Hematopoietic multipotent progenitor cell treated with erythropoietin and hydrocortisone succinate and interleukin-3 and kit ligand, for 15 days (in vitro differentiated cells): ENCODE measurements around the gene THEM4.
A peak's percentile ranks its signal among the peaks of the same experiment; 100 is the strongest.
"Not testable (repeated sequence)": the region's sequence is repeated elsewhere in the genome, so short reads cannot be mapped to it uniquely, and the experiment has no call there.

ENCODE experiments used
- DNase-seq: peaks from one replicate; pipeline ENCODE4 v3.0.0-alpha.2; 2015; ENCODE audit warnings: low spot score

Gene THEM4

DNA sequence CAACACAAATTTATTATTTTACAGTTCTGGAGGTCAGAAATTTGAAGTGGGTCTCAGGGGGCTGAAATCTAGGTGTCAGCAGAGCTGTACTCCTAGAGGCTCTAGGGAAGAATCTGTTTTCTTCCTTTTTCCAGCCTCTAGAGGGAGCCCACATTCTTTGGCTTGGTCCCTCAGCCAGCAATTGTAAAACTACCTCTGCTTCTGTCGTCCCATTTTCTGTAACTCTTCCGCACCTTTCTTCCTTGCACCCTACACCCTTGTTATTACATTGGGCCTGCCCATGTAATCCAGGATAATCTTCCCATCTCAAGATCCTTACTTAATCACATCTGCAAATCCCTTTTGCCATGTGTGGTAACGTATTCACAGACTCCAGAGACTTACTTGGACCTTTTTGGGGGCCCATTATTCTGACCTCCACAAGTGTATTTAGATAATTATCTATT lies 24.8 kb upstream of the THEM4 start:
- DNase-seq = peak; percentile 85

- no peak for DNase-seq
Measured at GRCh38 chr1:151924691-151925587, 15.6 kb upstream of the THEM4 start.

GRCh38 chr1:151923422-151923821 lies 14.1 kb upstream of the THEM4 start:
- no peak for DNase-seq

DNA sequence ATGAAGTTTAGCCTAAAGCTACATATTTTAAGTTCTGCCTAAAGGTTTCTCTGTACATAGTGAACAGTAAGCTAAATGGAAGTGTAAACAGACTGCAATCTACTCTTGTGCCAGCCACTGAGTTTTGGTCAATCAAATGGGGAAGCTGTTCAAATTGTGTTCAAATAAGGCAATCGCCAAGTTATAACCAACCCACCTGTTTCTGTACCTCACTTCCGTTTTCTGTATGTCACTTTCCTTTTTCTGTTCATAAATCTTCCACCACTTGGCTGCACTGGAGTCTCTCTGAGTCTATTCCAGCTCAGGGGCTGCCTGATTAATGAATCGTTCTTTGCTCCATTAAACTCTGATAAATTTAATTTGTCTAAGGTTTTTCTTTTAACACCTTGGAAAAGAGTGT lies 10.8 kb upstream of the THEM4 start:
- no peak for DNase-seq

- no peak for DNase-seq
Measured at GRCh38 chr1:151918819-151919610, 9.7 kb upstream of the THEM4 start.

- DNase-seq = no peak
Measured at GRCh38 chr1:151918156-151918555, 8.8 kb upstream of the THEM4 start.

- no peak for DNase-seq
Measured at GRCh38 chr1:151916726-151917370, 7.5 kb upstream of the THEM4 start.

DNA sequence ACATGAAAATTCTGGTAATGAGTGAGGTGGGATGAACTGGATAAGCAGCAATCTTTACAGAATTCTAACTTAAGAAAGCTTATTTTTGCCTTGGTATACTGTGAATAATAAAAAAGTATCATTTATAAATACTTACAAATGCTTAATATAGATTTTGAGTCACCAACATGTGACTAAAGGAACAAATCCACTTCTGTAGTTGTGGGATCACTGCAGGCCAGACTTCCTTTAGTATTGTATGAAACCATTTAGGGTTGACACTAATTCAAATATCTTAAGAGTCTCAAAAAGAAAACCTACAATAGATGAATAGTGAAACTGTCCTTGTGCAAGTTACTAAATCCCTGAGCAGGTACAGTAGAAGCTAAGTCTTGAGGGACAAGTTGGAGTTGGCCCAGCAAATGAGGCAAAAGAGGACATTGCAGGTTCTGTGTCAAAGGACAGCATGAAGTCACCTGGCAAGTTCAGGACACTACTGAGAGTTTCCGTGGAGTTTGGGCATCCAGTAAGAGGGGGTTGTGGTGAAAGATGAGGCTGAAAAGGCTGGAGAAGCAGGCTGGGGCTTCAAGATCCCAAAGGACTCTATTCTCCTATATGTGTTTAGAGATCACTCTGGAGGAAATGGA lies 5.9 kb upstream of the THEM4 start:
- DNase-seq = no peak

GRCh38 chr1:151914076-151914475 lies 4.8 kb upstream of the THEM4 start:
- no peak for DNase-seq

- no peak for DNase-seq
Measured at GRCh38 chr1:151912973-151913372, 3.7 kb upstream of the THEM4 start.

- peak; percentile 18 for DNase-seq
Measured at GRCh38 chr1:151908228-151908691, 1.1 kb downstream of the THEM4 start.

GRCh38 chr1:151907363-151908139 lies 1.8 kb downstream of the THEM4 start:
- DNase-seq = no peak

GRCh38 chr1:151906324-151906645 lies 3.0 kb downstream of the THEM4 start:
- DNase-seq = not testable (repeated sequence)

DNA sequence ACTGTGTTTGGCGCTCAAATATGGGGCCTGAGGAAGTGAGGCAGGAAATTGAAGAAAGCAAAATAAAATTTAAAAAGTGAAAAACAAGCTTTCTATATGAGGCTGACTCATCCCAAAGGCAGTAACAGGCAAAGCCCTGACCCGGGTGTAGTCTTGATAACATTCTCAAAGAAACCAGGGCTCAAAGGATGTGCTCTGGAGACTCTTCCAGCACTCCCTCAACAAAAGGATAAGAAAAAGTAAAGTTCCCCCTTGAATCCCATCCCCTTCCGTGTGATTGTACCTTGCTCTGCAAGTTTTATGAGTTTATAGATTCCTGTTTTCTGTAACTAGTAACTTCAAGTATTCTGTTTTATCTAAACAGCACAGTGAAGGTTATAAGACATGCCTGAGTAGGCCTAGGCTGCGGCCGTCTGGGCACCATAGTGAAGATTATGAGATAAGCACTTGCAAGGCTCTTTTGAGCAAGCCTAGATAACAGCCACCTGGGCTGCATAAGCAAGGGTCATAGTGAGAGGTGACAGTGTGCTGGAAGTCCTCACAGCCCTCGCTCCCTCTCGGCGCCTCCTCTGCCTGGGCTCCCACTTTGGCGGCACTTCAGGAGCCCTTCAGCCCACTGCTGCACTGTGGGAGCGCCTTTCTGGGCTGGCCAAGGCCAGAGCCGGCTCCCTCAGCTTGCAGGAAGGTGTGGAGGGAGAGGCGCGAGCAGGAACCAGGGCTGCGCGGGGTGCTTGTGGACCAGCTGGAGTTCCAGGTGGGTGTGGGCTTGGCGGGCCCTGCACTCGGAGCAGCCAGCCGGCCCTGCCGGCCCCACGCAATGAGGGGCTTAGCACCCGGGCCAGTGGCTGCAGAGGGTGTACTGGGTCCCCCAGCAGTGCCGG lies 3.6 kb downstream of the THEM4 start:
- DNase-seq = peak; percentile 28

DNA sequence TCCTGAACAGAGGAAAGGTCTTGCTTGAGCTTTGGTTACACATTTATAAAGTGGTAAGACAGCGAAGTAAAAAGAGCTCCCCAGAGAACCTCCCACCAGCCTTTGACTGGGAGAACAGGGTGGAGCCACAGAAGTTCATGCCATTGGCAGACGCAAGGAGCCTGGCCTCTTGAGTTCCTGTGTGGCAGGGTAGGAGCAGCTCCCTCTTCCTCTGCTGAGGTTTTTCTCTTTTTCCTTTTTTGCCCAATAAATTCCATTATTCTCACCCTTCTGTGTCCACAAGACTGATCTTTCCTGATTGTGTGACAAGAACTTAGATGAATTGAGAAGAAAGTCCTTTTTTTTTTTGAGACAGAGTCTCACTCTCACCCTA lies 4.3 kb downstream of the THEM4 start:
- DNase-seq = peak; percentile 18

GRCh38 chr1:151902858-151903257 lies 6.5 kb downstream of the THEM4 start:
- DNase-seq = no peak

- DNase-seq = not testable (repeated sequence)
Measured at GRCh38 chr1:151900804-151901203, 8.5 kb downstream of the THEM4 start.

DNA sequence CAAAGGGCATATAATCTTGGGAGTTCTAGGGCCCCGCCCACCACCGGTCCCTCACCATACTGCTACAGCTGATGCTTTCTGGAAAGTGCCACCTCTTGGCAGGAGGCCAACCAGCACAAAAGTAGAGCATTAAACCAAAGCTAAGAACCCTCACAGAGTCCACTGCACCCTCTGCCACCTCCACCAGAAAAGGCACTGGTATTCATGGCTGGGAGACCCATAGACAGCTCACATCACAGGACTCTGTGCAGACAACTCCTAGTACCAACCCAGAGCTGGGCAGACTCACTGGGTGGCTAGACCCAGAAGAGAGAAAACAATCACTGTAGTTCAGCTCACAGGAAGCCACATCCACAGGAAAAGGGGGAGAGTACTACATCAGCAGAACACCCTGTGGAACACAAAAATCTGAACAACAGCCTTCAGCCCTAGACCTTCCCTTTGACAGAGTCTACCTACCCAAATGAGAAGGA lies 10.8 kb downstream of the THEM4 start:
- DNase-seq = no peak

DNA sequence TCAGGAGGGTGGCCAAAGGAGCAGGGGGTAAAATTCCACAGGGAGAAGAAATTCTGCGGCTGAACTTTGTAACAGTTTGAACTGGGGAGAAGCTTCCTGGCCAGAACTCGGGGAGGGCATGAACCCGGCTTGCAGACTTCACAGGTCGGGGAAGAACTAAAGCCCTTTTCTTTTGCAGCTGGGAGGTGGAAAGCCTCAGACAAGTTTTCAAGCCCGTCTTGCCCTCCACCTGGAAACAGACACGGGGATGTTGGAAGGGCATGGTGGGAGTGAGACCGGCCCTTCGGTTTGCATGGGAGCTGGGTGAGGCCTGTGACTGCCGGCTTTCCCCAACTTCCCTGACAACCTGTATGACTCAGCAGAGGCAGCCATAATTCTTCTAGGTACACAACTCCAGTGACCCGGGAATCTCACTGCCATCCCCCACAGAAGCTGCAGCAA lies 11.3 kb downstream of the THEM4 start:
- no peak for DNase-seq
